Measurements from ENCODE around the gene MARCO.

DNA sequence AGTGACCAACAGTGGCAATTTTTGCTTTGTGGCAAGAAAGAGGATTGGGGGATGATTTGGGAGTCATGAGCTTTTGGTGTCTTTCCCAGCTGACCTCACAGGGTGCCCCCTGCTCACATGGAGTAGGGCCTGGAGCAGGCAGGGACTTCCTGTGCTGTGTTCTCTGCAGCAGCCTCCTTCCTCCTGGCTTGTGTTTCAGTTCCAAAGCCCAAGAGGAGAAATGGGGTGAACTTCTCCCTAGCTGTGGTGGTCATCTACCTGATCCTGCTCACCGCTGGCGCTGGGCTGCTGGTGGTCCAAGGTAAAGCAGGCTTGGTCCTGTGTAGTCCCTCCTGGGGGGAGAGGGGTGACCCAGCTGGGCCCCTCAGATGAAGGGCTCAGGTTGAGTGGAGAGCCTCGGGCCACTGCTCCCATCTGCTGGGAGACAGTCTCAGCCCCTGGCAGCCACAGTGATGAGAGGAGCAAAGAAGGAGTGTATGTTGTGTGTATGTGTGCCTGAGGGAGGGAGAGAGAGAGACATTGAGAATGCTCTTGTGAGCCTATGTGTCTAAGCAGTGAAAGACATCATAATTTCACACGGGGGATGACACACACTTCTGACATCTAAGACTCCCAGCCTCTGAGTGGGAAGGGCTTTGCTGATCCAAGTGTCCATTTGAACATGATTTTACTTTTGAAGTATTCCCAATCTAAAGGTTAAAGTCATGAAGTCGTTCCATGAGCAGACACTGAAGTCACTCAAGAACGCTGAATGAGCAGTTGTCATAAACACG, 27.2 kb downstream of the MARCO start:
- TF ChIP-seq GATA3 (IDR thresholded peaks at IDR 0.05; ENCODE audit: low read depth, low read length) (no peak), GATA2 (IDR thresholded peaks at IDR 0.05; ENCODE audit: low read depth, low read length) (no peak)

All from SH-SY5Y (cell line).